Activated T-helper 17 cell treated with anti-CD3 and anti-CD28 coated beads, Interleukin-2, amount 50 U/mL, for 72 hours (primary cell): ENCODE data around the gene NTF3. TPM values are rescaled to one million over a fixed set of nuclear protein-coding genes. Genes with fewer than 3 reads are reported as not detected.

Experiments
- ATAC-seq: fragments of 150-1000 bp; cut with Tn5 transposase; replicated peaks from 2 replicates; pipeline ENCODE4 v1.10.0; 2021; ENCODE audit warnings: mild to moderate bottlenecking, moderate library complexity
- H3K27ac Mint-ChIP-seq: one replicate; pipeline ENCODE4 v1.8.0; 2022; ENCODE audit warnings: mixed read lengths
- H3K27me3 Mint-ChIP-seq: one replicate; pipeline ENCODE4 v1.8.0; 2022; ENCODE audit warnings: mixed read lengths
- H3K36me3 Mint-ChIP-seq: one replicate; pipeline ENCODE4 v1.8.0; 2022; ENCODE audit warnings: low read depth, mild to moderate bottlenecking, mixed read lengths
- H3K4me1 Mint-ChIP-seq: one replicate; pipeline ENCODE4 v1.8.0; 2022; ENCODE audit warnings: mixed read lengths
- H3K4me3 Mint-ChIP-seq: one replicate; pipeline ENCODE4 v1.8.0; 2022; ENCODE audit warnings: mild to moderate bottlenecking, mixed read lengths
- H3K9me3 Mint-ChIP-seq: one replicate; pipeline ENCODE4 v1.8.0; 2022; ENCODE audit warnings: mixed read lengths
- total RNA-seq, 2 donors: library from RNA; stranded (reverse); gene quantifications; one replicate each; pipeline ENCODE4 v1.2.3, GENCODE V29; 2022

The NTF3 gene
- total RNA-seq, 2 donors from 2014 or later: not detected

DNA sequence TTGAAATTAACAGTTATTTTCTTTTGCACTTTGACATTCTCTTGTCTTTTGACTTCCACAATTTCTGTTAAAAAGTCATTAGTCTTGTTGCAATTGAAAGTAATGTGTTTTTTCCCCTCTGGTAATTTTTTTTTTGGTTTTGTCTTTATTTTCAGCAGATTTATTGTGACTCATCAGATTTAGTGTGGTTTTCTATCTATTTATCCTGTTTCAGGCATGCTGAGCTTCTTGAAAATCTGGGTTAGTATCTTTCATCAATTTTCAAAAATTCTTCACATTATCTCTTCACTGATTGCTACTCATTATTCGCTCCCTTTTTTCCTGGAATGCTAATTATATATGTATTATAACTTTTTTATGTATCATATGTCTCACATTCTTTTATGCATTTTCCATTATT lies 15.3 kb upstream of the NTF3 start:
- no peaks in the 10 kb centered on the region for H3K36me3 Mint-ChIP-seq
- H3K27ac Mint-ChIP-seq: no peak overlapping the region
- peaks cover 6% of the 10 kb centered on the region for H3K9me3 Mint-ChIP-seq
- ATAC-seq: no peak
- H3K4me3 Mint-ChIP-seq: no peak overlapping the region
- H3K27me3 Mint-ChIP-seq: peaks cover 12% of the 10 kb centered on the region
- H3K4me1 Mint-ChIP-seq: no peaks in the 10 kb centered on the region

DNA sequence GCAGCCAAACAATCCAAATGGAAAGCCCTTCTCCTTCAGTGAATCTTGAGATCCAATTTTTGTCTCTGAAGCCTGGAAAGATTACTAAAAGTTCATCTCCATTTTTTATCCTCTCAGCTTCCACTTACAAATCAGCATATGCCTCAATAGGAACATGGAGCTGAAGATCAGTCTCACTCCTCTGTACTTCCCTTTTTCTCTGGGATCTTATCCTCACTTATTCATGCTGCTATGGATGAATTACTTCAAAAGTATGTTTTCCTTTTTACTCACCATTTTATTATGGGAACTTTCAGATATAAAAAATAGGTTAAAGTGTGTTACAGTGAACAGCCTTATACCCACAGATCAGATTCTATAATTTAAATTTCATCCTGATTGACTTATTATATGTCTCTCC lies 14.4 kb upstream of the NTF3 start:
- H3K27ac Mint-ChIP-seq: no peak overlapping the region
- H3K4me3 Mint-ChIP-seq: no peak overlapping the region
- ATAC-seq: no peak
- no peaks in the 10 kb centered on the region for H3K9me3 Mint-ChIP-seq
- H3K36me3 Mint-ChIP-seq: no peaks in the 10 kb centered on the region
- H3K4me1 Mint-ChIP-seq: no peaks in the 10 kb centered on the region
- peaks cover 14% of the 10 kb centered on the region for H3K27me3 Mint-ChIP-seq

DNA sequence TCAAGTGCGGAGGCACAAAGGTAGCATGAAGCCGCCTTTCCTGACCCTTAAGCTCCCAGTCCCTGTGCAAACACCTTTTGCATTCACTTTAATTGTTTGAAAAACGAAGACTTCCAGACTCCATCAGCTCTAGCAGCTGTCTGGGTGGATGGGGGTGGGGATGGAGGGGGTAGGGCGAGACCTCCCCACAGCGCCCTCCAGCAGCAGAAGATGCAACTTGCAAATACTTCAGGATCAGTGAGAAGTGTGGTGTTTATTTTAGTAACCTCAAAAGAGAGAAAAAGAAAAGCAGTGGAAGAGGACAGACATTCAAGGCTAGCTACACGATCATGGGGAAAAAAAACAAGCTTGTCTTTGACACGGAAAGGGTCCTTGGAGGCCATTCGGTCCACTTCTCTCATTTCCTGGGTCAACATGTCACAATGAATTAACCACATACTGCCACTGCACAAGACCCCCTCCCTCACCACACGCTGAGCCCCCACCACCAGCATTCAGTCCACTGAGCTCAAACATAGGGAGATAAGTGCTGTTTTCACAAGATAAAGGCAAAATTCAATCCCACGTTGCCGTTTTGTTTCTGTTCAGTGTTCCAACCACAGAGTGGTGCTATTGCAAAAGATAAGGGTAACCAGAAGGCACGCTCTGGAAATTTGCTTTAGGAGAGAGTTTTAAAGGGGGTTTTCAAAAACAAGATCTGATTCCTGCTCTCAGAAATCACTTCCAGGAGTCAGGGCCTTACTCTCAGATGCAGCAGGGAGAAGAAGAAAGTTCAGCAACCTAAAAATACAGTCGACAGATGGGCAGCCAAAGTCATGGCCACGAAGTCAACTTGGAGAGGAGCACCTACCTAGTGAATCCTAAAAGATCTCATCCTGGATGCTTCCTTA lies 3.3 kb upstream of the NTF3 start:
- Mint-ChIP-seq H3K36me3 (peaks cover 5% of the 10 kb centered on the region), H3K27me3 (peaks cover 42% of the 10 kb centered on the region), H3K9me3 (no peaks in the 10 kb centered on the region), H3K4me3 (no peak overlapping the region), H3K27ac (no peak overlapping the region), H3K4me1 (no peaks in the 10 kb centered on the region)
- ATAC-seq: no peak

DNA sequence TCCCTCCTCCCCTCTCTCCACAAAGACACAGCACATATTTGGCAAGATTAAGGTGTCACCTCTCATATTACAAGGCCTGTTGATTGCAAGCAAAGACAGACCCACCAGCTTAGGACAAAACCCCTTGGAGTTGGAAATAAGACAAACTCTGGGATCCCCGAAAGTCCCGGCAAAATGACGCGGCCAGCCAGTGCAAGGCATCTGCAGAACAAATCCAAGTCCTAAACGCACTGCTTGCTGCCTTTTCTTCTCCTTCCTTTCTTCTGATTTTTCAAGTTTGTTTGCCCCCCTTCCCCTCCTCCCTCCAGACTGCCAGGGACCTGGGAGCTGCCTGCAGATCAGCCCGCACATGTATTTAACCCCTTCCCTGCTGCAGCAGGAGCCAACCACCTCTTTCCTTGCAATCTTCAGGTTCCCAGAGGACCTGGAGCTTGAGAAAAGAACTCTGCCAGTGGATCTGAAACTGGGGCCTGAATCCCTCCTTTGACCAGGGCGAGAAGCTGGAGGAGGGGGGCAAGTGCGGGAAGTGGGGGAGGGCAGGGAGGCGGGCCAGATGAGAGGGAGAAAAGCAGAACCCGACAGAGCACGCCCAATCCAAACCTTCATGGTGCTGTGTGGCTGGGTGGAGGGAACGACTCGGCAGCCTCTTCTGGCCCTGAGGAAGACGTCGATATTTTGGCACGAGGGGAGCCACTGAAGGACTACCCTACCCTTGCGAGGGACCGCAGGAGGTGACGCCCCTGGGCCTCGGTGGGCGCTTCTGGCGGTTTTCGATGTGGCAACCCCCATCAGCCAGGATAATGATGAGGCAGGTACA lies 2.0 kb upstream of the NTF3 start:
- Mint-ChIP-seq H3K27me3 (peaks cover 42% of the 10 kb centered on the region), H3K27ac (no peak overlapping the region), H3K4me3 (no peak overlapping the region), H3K36me3 (peaks cover 5% of the 10 kb centered on the region), H3K4me1 (no peaks in the 10 kb centered on the region), H3K9me3 (no peaks in the 10 kb centered on the region)
- ATAC-seq: no peak

DNA sequence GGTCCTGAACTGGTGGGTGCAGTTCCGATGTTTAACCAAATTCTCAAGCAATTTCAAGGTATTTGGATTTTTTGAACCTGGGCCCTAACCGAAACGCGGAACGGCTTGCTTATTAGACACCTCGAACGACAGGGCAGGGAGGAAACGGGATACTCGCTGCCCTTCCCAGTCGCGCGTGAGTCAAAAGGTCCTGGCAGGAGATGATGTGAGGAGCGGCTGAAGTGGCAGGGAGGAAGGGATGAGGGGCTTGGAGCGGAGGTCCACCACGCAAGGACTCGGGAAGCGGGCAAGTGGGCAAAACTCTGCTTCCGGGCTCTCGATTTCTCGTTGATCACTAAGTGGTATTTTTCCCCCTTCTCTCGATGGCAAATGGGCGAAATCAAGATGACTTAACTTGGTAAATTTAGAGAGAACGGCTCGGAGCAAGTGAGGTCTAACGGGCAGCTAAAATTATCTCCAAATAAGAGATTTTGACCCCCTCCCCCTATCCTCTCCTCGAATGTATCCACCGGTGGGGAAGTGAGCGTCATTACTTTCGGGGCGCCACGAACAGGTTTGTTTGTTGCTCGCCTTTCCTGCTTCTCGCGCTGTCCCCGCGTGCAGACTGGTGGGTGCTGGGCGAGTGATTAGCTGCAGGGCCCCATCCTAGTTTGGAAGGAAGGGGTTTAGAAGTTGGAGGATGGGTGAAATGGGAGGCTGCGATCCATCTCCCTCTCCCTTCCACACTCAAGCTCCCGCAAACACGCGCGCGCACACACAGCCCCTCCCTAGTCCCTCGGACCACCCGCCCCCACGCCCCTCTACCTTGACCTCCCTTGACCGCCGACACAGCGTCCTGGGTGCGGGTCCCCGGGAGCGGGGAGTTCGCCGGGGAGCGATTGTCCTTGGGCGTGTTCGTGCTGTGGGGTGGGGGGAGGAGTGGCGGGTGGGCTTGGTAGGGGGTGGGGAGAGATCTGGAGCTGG lies 986 bp upstream of the NTF3 start:
- no peak for ATAC-seq
- H3K4me1 Mint-ChIP-seq: no peaks in the 10 kb centered on the region
- peak overlapping the region; percentile 14 for H3K4me3 Mint-ChIP-seq
- no peaks in the 10 kb centered on the region for H3K9me3 Mint-ChIP-seq
- peaks cover 42% of the 10 kb centered on the region for H3K27me3 Mint-ChIP-seq
- H3K27ac Mint-ChIP-seq: no peak overlapping the region
- peaks cover 5% of the 10 kb centered on the region for H3K36me3 Mint-ChIP-seq

DNA sequence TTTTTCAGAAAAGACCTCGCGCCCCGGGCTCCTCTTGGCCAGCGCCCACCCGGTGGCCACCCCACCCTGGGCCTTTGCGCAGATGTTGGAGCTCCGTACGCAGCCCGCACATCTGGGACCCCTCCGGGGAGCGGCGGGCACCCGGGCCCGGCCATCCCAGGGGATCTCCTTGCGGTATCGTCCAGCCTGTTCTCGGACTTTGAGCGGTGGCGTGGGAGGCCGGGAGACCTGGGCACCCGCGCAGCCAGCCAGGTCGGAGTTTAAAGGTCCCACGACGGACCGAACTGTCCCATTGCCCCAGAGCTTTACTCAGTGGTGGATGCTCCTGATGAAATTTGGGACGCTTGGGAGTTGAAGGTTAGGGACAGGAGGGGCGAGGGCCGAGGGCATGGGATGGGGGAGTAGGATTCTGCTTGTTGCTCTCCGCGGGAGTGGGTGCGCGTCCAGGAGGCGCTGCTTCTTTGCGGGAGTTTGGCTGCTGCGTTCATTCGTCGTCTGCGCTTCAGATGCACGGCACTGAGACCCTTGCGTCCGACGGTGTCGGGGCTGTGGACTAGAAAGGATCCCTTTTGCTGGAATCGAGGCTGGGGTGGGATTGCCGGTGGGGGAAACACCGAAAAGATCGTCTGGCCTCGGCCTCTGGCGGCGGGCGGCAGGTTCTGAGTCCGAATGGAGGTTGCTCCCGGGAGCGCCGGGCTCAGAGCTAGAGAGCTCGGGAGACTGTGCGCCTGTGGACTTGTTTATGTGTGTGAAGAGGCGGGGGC lies 1.4 kb downstream of the NTF3 start:
- H3K36me3 Mint-ChIP-seq: peaks cover 5% of the 10 kb centered on the region

DNA sequence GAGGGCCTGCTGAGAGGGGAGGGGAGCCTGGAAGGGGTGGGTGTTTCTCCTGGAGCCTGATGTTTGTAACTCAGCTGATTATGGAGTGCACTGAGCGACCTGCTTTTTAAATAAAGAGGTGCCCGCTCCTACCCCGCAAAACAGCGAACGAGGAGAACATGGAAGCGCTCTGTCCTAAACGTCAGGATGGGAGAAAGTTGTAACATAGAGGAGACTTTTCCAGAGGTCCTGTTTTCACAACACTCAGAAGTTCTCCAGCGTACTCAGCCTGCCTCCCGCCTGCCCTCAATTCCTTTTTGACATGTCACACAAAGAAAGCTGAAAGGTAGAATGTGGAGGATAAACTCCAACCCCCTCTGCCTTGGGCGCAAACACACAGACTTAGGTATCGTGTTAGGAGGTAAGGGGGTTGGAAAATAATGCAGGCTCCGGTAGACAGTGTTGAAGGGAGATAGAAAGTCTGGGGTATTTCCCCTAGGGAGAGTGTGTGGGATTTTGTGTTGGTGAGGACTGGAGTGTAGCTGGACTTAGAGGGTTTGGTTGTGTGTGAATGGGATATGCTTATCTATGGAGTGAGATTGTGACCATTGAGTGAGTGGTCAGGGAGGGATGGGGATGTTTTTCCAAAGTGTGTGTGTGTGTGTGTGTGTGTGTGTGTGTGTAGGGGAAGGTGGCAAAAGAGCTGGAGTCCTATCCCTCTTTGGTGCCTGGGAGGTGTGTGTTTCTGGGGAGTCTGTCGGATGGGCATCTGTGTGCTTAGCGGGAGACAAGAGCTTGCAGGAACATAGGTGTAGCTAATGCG lies 2.1 kb downstream of the NTF3 start:
- H3K27ac Mint-ChIP-seq: no peak overlapping the region
- no peak overlapping the region for H3K4me3 Mint-ChIP-seq
- H3K36me3 Mint-ChIP-seq: peaks cover 5% of the 10 kb centered on the region

More for the DNA sequence above, 1.4 kb downstream of the NTF3 start:
- no peaks in the 10 kb centered on the region for H3K4me1 Mint-ChIP-seq
- ATAC-seq: no peak
- no peaks in the 10 kb centered on the region for H3K9me3 Mint-ChIP-seq
- no peak overlapping the region for H3K27ac Mint-ChIP-seq
- H3K27me3 Mint-ChIP-seq: peaks cover 40% of the 10 kb centered on the region
- no peak overlapping the region for H3K4me3 Mint-ChIP-seq

DNA sequence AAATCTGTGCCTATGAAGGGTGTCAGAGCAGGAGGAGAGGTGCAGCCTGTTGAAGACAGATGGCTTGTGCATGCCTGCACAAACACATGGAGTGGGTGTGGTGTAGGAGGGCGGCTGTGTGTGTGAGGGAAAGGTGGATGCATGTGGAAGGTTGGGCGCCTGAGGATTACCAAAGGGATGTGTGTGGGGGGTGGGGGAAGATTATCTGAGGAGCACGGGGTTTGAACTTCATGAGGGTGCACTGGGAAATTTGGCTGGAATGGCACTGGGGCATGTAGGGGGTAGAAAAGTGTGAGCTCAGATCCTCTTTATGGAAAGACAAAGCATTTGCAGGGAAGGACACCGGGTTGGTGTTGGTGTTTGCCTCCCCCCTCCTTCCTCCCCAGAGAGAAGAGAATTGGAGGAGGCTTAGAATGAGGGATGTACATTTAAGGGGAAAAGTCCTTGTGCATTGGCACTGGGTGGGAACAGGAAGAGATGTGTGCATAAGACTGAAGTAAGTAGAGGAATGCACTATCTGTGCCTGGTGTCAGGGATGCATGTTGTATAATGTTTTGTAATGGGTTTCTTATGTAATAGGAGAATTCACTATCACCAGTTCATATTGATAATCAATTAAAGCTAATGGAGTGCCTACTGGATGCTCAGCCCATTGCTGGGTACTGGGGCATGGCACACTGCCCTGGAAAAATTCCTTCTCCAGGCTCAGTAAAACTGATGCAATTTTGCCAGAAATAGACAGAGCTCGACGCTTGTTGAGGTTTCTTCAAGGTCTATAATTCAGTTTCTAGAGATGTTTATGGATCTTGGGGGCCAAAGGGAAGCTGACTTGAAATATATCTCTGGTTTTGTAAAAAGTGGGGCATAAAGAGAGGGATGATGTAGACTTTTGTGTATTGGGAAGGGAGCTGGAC lies 3.0 kb downstream of the NTF3 start:
- no peak overlapping the region for H3K4me3 Mint-ChIP-seq
- peaks cover 5% of the 10 kb centered on the region for H3K36me3 Mint-ChIP-seq
- no peak for ATAC-seq
- no peaks in the 10 kb centered on the region for H3K9me3 Mint-ChIP-seq
- H3K27ac Mint-ChIP-seq: no peak overlapping the region
- H3K4me1 Mint-ChIP-seq: no peaks in the 10 kb centered on the region
- H3K27me3 Mint-ChIP-seq: peaks cover 26% of the 10 kb centered on the region

More for the DNA sequence above, 2.1 kb downstream of the NTF3 start:
- no peak for ATAC-seq
- H3K27me3 Mint-ChIP-seq: peaks cover 33% of the 10 kb centered on the region
- H3K9me3 Mint-ChIP-seq: no peaks in the 10 kb centered on the region
- no peaks in the 10 kb centered on the region for H3K4me1 Mint-ChIP-seq

DNA sequence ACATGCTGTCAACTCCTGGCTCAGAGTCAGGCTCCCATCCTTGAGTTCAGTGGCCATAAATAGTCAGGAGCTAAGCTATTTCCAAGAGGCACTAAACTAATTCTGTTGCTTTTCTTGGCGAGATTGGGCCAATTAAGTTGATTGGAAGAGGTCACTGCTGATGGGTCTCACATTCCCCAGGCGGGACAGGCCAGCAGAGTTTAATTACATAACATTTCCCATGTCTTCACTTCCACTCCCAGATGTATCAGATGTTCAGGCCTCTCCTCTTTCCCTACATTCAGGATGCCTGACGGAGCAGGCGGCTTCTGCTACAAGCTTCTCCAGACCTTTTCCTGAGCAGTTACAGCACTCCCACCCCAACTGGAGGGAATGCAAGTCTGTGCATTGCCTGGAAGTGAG lies 5.3 kb downstream of the NTF3 start:
- Mint-ChIP-seq H3K36me3 (no peaks in the 10 kb centered on the region), H3K4me3 (no peak overlapping the region), H3K9me3 (no peaks in the 10 kb centered on the region), H3K27me3 (peaks cover 15% of the 10 kb centered on the region), H3K27ac (no peak overlapping the region), H3K4me1 (no peaks in the 10 kb centered on the region)
- ATAC-seq: no peak

DNA sequence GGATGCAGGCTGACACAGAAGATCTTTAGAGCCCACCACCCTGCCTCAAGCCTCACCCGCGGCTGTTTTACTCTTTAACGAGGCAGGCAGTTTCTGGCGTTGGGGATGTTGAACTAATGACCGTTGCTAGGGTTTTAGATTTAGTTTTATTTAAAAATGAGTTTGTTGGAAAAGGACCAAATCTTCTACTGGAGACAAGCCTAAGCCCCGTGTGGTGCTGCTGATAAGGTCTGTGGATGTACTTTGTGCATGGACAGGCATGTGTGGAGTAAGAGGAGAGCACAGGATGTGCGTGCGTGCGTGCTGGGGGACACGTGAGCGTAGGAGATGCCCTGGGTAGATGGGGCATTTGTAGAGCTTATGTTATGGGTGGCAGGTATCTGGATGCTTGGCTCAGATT lies 5.7 kb downstream of the NTF3 start:
- no peaks in the 10 kb centered on the region for H3K36me3 Mint-ChIP-seq
- peaks cover 11% of the 10 kb centered on the region for H3K27me3 Mint-ChIP-seq
- ATAC-seq: no peak
- no peak overlapping the region for H3K27ac Mint-ChIP-seq
- no peaks in the 10 kb centered on the region for H3K9me3 Mint-ChIP-seq
- no peaks in the 10 kb centered on the region for H3K4me1 Mint-ChIP-seq
- no peak overlapping the region for H3K4me3 Mint-ChIP-seq

DNA sequence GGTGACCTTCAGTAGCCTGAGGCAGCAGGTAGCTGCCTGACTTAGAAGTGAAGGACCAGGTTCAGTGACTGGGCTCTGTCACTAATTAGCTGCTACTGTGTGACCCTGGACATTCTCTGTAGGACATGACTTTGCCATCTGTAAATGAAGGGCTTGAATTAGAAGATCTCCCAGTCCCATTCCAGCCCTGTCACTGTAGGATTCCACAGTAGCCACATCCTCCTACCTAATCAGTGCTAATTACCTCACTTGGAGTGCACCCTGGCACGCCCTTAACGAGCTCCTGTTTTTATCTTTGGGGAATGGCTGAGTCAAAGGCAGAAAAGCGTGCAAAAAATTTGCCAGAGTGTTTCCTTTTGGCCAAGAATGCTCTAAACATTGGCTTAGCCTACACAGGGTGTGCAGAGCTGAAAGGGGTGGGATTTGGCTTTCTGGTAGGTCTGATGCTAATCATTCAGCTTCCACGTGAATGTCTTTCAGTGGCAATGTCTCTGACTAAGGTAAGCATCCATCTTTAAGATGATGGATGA lies 6.8 kb downstream of the NTF3 start:
- ATAC-seq: no peak
- Mint-ChIP-seq H3K36me3 (no peaks in the 10 kb centered on the region), H3K4me1 (no peaks in the 10 kb centered on the region), H3K27me3 (peaks cover 12% of the 10 kb centered on the region), H3K9me3 (no peaks in the 10 kb centered on the region), H3K4me3 (no peak overlapping the region), H3K27ac (no peak overlapping the region)

DNA sequence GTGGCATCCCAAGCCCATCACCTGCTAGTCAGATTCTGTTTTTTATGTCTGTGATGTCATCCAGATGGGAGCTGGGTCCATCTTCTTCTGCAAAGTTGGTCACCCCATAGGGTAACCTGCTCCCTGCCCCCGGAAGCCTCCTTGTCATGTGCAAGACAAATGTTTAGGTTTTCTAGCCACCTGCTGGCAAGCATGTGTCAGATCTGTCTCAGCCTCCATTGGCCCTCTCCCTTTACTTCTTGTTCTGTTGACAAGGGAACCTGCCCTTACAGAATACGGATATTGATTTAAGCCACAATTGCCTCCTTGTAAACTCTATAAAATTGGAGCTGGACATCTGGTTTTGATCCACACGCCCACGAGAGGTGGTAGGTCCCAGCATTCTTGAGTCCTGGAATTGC lies 7.5 kb downstream of the NTF3 start:
- H3K27me3 Mint-ChIP-seq: peaks cover 18% of the 10 kb centered on the region
- no peaks in the 10 kb centered on the region for H3K36me3 Mint-ChIP-seq
- no peaks in the 10 kb centered on the region for H3K9me3 Mint-ChIP-seq
- no peak overlapping the region for H3K27ac Mint-ChIP-seq
- no peak overlapping the region for H3K4me3 Mint-ChIP-seq
- H3K4me1 Mint-ChIP-seq: no peaks in the 10 kb centered on the region
- ATAC-seq: no peak
